OCI-LY3 (cell line): Measurements from ENCODE around the gene PLGRKT.

Source experiments
- H2AFZ ChIP-seq: fragments of 200-600, 300-600 bp; shearing (Covaris generic); 2 replicates; pipeline ENCODE4 v1.6.0; 2014; ENCODE audit warnings: antibody characterized with exemption, low read depth, low read length
- H3K27ac ChIP-seq: fragments of 200-600, 300-600 bp; sonication (generic); 2 replicates; pipeline ENCODE4 v1.5.1; 2014; ENCODE audit warnings: mild to moderate bottlenecking, low read length, moderate library complexity, mixed read lengths
- H3K27me3 ChIP-seq: fragments of 200-600, 300-600 bp; sonication (generic); 2 replicates; pipeline ENCODE4 v1.6.1; 2014; ENCODE audit warnings: low read depth, low read length, mixed read lengths
- H3K36me3 ChIP-seq: fragments of 200-600, 300-600 bp; sonication (generic); replicated peaks from 2 replicates; pipeline ENCODE3; 2014; ENCODE audit warnings: low read depth, low read length, mixed read lengths
- H3K4me1 ChIP-seq: fragments of 300-600, 200-600 bp; sonication (generic); 2 replicates; pipeline ENCODE4 v1.6.1; 2014; ENCODE audit warnings: low read length, mixed read lengths
- H3K4me2 ChIP-seq: fragments of 200-600, 300-600 bp; sonication (generic); 2 replicates; pipeline ENCODE4 v1.6.1; 2014; ENCODE audit warnings: low read length, mixed read lengths
- H3K4me3 ChIP-seq: fragments of 300-600, 200-600 bp; sonication (generic); 2 replicates; pipeline ENCODE4 v1.5.1; 2014; ENCODE audit warnings: antibody characterized with exemption, mild to moderate bottlenecking, low read length, moderate library complexity
- H3K79me2 ChIP-seq: fragments of 300-600, 200-600 bp; shearing (Covaris generic); 2 replicates; pipeline ENCODE4 v1.6.1; 2014; ENCODE audit warnings: mild to moderate bottlenecking, low read length, mixed read lengths
- H3K9ac ChIP-seq: fragments of 300-600, 200-600 bp; shearing (Covaris generic); 2 replicates; pipeline ENCODE4 v1.6.0; 2014; ENCODE audit warnings: mild to moderate bottlenecking, low read length, moderate library complexity
- H3K9me3 ChIP-seq: fragments of 200-600, 300-600 bp; shearing (Covaris generic); 2 replicates; pipeline ENCODE4 v1.6.1; 2014; ENCODE audit warnings: low read length, mixed read lengths; ENCODE audit not compliant: insufficient read depth
- H4K20me1 ChIP-seq: fragments of 200-600, 300-600 bp; sonication (generic); 2 replicates; pipeline ENCODE4 v1.6.1; 2016; ENCODE audit warnings: low read length, mixed read lengths; ENCODE audit not compliant: insufficient read depth
- CTCF ChIP-seq: fragments of 200-600, 300-600 bp; sonication (generic); IDR thresholded peaks from 2 replicates; pipeline ENCODE4 v1.5.1; 2014; ENCODE audit warnings: antibody characterized with exemption, low read length, low read depth
- EZH2phosphoT487 ChIP-seq: fragments of 200-600 bp; shearing (Covaris generic); IDR thresholded peaks from 2 replicates; pipeline ENCODE4 v1.6.1; 2018; ENCODE audit warnings: antibody characterized with exemption, mixed run types, low read depth

The PLGRKT gene

GRCh38 chr9:5452286-5452609, 14.5 kb upstream of the PLGRKT start:
- Histone ChIP-seq H4K20me1 (no peaks in the 10 kb centered on the region), H3K79me2 (peaks cover 16% of the 10 kb centered on the region; the same call in 1 of the 2 replicates), H3K9ac (peak overlapping the region; percentile 37), H3K4me2 (peak overlapping the region; percentile 44), H3K36me3 (peaks cover under 1% of the 10 kb centered on the region), H3K4me1 (peaks cover 88% of the 10 kb centered on the region), H2AFZ (no peak overlapping the region), H3K4me3 (no peak overlapping the region; the same call in 1 of the 2 replicates), H3K27me3 (no peaks in the 10 kb centered on the region), H3K9me3 (no peaks in the 10 kb centered on the region), H3K27ac (peak overlapping the region; percentile 82)
- TF ChIP-seq EZH2phosphoT487 (no peak), CTCF (no peak)

DNA sequence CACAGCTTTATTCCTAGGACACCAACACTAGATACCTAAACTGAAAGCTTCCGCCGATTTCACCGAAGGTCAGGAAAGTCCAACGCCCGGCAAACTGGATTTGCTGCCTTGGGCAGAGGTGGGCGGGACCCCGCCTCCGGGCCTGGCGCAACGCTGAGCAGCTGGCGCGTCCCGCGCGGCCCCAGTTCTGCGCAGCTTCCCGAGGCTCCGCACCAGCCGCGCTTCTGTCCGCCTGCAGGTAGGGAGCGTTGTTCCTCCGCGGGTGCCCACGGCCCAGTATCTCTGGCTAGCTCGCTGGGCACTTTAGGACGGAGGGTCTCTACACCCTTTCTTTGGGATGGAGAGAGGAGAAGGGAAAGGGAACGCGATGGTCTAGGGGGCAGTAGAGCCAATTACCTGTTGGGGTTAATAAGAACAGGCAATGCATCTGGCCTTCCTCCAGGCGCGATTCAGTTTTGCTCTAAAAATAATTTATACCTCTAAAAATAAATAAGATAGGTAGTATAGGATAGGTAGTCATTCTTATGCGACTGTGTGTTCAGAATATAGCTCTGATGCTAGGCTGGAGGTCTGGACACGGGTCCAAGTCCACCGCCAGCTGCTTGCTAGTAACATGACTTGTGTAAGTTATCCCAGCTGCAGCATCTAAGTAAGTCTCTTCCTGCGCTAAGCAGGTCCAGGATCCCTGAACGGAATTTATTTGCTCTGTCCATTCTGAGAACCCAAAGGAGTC, 12.8 kb upstream of the PLGRKT start, which contains the start of gene CD274:
CD274 (plus strand) TSS at position 184 of the 733 bp plus-strand sequence. CDS start 5,572 bp downstream, outside the sequence.
- H2AFZ ChIP-seq = peak within 1 kb of the TSS; percentile 34; the same call in 1 of the 2 replicates
- H3K79me2 ChIP-seq = peaks cover 16% of the 10 kb centered on the region; the same call in 1 of the 2 replicates
- H3K9me3 ChIP-seq = no peaks in the 10 kb centered on the region
- peaks cover 89% of the 10 kb centered on the region for H3K4me1 ChIP-seq
- no peaks in the 10 kb centered on the region for H4K20me1 ChIP-seq
- no peak for TF ChIP-seq EZH2phosphoT487
- TF ChIP-seq CTCF = peak; percentile 88
- peak within 1 kb of the TSS; percentile 70 for H3K9ac ChIP-seq
- H3K4me2 ChIP-seq = peak within 1 kb of the TSS; percentile 82
- no peaks in the 10 kb centered on the region for H3K27me3 ChIP-seq
- H3K36me3 ChIP-seq = no peaks in the 10 kb centered on the region
- H3K4me3 ChIP-seq = peak within 1 kb of the TSS; percentile 80
- peak within 1 kb of the TSS; percentile 82 for H3K27ac ChIP-seq

DNA sequence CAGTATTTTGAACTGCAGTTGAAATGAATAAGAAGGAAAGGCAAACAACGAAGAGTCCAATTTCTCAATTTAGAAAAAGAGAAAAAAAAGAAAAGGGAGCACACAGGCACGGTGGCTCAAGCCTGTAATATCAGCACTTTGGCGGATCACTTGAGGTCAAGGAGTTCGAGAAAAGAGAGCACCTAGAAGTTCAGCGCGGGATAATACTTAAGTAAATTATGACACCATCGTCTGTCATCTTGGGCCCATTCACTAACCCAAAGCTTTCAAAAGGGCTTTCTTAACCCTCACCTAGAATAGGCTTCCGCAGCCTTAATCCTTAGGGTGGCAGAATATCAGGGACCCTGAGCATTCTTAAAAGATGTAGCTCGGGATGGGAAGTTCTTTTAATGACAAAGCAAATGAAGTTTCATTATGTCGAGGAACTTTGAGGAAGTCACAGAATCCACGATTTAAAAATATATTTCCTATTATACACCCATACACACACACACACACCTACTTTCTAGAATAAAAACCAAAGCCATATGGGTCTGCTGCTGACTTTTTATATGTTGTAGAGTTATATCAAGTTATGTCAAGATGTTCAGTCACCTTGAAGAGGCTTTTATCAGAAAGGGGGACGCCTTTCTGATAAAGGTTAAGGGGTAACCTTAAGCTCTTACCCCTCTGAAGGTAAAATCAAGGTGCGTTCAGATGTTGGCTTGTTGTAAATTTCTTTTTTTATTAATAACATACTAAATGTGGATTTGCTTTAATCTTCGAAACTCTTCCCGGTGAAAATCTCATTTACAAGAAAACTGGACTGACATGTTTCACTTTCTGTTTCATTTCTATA, 12.0 kb upstream of the PLGRKT start:
- Histone ChIP-seq H3K9me3 (no peaks in the 10 kb centered on the region), H3K4me2 (peak overlapping the region; percentile 82), H3K4me1 (peaks cover 81% of the 10 kb centered on the region), H3K27ac (peak overlapping the region; percentile 82), H4K20me1 (no peaks in the 10 kb centered on the region), H3K79me2 (peaks cover 16% of the 10 kb centered on the region; the same call in 1 of the 2 replicates), H2AFZ (peak overlapping the region; percentile 34; the same call in 1 of the 2 replicates), H3K36me3 (no peaks in the 10 kb centered on the region), H3K27me3 (no peaks in the 10 kb centered on the region), H3K4me3 (peak overlapping the region; percentile 80), H3K9ac (peak overlapping the region; percentile 70)
- TF ChIP-seq CTCF (no peak), EZH2phosphoT487 (no peak)
